Neuronal stem cell (in vitro differentiated cells): ENCODE results near the gene KIF26A.

ENCODE experiments used
- DNase-seq: peaks from one replicate; pipeline ENCODE4 v3.0.0-alpha.2; 2013; ENCODE audit warnings: low spot score
- H2AFZ ChIP-seq: one replicate; pipeline ENCODE4 v1.6.1; 2013; ENCODE audit warnings: mild to moderate bottlenecking, low read length, inconsistent platforms
- H2AK5ac ChIP-seq: 2 replicates; pipeline ENCODE4 v1.6.1; 2013; ENCODE audit warnings: low read depth, mild to moderate bottlenecking, inconsistent platforms, low read length, moderate library complexity, mixed read lengths
- H2BK120ac ChIP-seq: 2 replicates; pipeline ENCODE4 v1.6.1; 2013; ENCODE audit warnings: low read depth, mild to moderate bottlenecking, inconsistent platforms, low read length, moderate library complexity, mixed read lengths
- H2BK12ac ChIP-seq: one replicate; pipeline ENCODE4 v1.6.1; 2013; ENCODE audit warnings: low read length, inconsistent platforms
- H2BK15ac ChIP-seq: 2 replicates; pipeline ENCODE4 v1.6.1; 2013; ENCODE audit warnings: mild to moderate bottlenecking, low read length, inconsistent platforms, mixed read lengths
- H2BK5ac ChIP-seq: one replicate; pipeline ENCODE4 v1.6.1; 2013; ENCODE audit warnings: inconsistent platforms, mild to moderate bottlenecking, low read length, moderate library complexity
- H3K14ac ChIP-seq: one replicate; pipeline ENCODE4 v1.6.1; 2013; ENCODE audit warnings: low read length, inconsistent platforms
- H3K18ac ChIP-seq: 2 replicates; pipeline ENCODE4 v1.6.1; 2013; ENCODE audit warnings: low read length, inconsistent platforms
- H3K23ac ChIP-seq: 2 replicates; pipeline ENCODE4 v1.6.1; 2013; ENCODE audit warnings: low read depth, mild to moderate bottlenecking, mixed read lengths, low read length, inconsistent platforms; ENCODE audit not compliant: poor library complexity
- H3K27ac ChIP-seq: replicated peaks from 3 replicates; pipeline ENCODE4 v1.5.1; 2013; ENCODE audit warnings: low read length, inconsistent platforms
- H3K27me3 ChIP-seq, 3 experiments: 2 replicates each; pipeline ENCODE4 v1.6.1; 2013; ENCODE audit warnings: low read length in 3 of 3, mild to moderate bottlenecking in 2 of 3, inconsistent platforms in 1 of 3, low read depth in 1 of 3, mixed read lengths in 1 of 3, moderate library complexity in 1 of 3; ENCODE audit not compliant: control insufficient read depth in 3 of 3, insufficient read depth in 3 of 3
- H3K36me3 ChIP-seq, 2 donors: replicated peaks in 1 of 2; 2 replicates each; pipeline ENCODE4 v1.6.1; 2013; ENCODE audit warnings: low read length in 2 of 2; ENCODE audit not compliant: control insufficient read depth in 2 of 2, insufficient read depth in 2 of 2
- H3K4ac ChIP-seq: 2 replicates; pipeline ENCODE4 v1.6.1; 2013; ENCODE audit warnings: inconsistent platforms, mild to moderate bottlenecking, low read length, moderate library complexity
- H3K4me1 ChIP-seq, 2 donors: 1 replicate in 1 of 2; 2 replicates in 1 of 2; pipeline ENCODE4 v1.6.1; 2013; ENCODE audit warnings: low read length in 2 of 2, low read depth in 1 of 2; ENCODE audit not compliant: control insufficient read depth in 2 of 2, insufficient read depth in 1 of 2
- H3K4me2 ChIP-seq: one replicate; pipeline ENCODE4 v1.6.1; 2013; ENCODE audit warnings: mild to moderate bottlenecking, low read length, inconsistent platforms; ENCODE audit not compliant: insufficient read depth, poor library complexity, severe bottlenecking
- H3K4me3 ChIP-seq, 2 donors: 2 replicates each; pipeline ENCODE4 v1.5.1; 2013; ENCODE audit warnings: low read length in 2 of 2, mild to moderate bottlenecking in 2 of 2, inconsistent platforms in 1 of 2, moderate library complexity in 1 of 2
- H3K79me1 ChIP-seq: one replicate; pipeline ENCODE4 v1.6.1; 2013; ENCODE audit warnings: low read depth, mild to moderate bottlenecking, inconsistent platforms, low read length, moderate library complexity
- H3K9ac ChIP-seq: one replicate; pipeline ENCODE4 v1.6.1; 2013; ENCODE audit warnings: mild to moderate bottlenecking, low read depth, low read length, inconsistent platforms; ENCODE audit not compliant: poor library complexity
- H3K9me3 ChIP-seq, 2 donors: replicated peaks in 1 of 2; 2 replicates each; pipeline versions ENCODE3 to v1.6.1; 2013; ENCODE audit warnings: low read length in 2 of 2, mild to moderate bottlenecking in 2 of 2, inconsistent platforms in 1 of 2, low read depth in 1 of 2, mixed read lengths in 1 of 2, moderate library complexity in 1 of 2; ENCODE audit not compliant: control insufficient read depth in 2 of 2, insufficient read depth in 1 of 2
- H4K8ac ChIP-seq: one replicate; pipeline ENCODE4 v1.6.1; 2013; ENCODE audit warnings: low read depth, mild to moderate bottlenecking, inconsistent platforms, low read length, moderate library complexity
- H4K91ac ChIP-seq: one replicate; pipeline ENCODE4 v1.6.1; 2013; ENCODE audit warnings: low read length, low read depth, mild to moderate bottlenecking, inconsistent platforms; ENCODE audit not compliant: poor library complexity
- WGBS, 2 donors: extraction: QIAGEN DNeasy Blood & Tissue Kit; methylation state at CpG; one replicate each; pipeline ENCODE4 v1.1.7; 2013; ENCODE audit warnings: missing lambda C conversion rate in 2 of 2, mixed read lengths in 1 of 2; ENCODE audit not compliant: insufficient read length in 2 of 2, insufficient replicate concordance in 1 of 2; ENCODE audit errors: extremely low coverage in 2 of 2; 5-methylcytosine and 5-hydroxymethylcytosine counted together

KIF26A gene

DNA sequence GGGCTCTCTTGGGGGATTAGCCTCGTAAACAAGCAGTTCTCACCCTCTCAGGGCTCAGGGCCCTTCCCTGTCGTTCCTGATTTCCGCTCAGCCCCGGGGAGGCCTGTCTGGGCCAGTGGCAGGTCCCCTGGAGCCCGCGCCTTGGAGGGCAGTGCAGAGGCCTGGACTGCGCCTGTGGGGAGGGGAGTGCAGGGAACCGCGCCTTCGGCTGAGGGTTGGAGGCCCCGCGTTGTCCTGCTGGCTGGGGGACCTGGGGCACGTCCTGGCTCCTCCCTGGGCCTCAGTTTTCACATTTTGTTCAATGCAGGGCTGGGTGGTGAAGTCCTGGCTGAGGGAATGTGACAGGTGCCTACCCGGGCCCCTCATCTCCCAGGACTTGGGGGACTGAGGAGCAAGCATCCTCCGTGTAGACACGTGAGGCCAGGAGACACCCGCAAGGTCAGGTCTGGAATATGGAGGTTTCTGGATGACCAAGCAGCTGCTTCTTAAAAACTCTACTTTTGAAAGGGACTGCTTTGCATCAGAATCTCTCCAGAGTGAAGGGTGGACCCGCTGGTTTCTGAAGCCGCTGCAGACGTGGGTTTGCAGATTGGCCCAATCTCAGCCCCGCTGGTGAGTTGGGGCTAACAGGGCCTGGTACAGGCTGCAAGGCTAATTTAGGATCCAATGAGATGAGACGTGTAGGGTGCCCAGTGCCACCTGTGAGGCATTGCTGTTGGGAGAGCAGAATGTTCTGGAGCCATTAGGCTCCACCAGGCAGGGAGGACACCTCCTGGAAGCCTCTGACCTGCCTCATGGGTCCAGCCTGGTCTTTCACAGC, 80.2 kb downstream of the KIF26A start:
- H3K36me3 ChIP-seq, result no peaks in the 10 kb centered on the region
- no peak overlapping the region for H2BK5ac ChIP-seq
- no CpG with 5 or more reads among the region's 22 CpGs for WGBS, 2 donors
- no peak overlapping the region for H4K91ac ChIP-seq
- H2BK12ac ChIP-seq, result peak overlapping the region; percentile 7
- H3K9ac ChIP-seq, result no peak overlapping the region
- no peak overlapping the region for H3K4ac ChIP-seq
- H3K27me3 ChIP-seq, result peaks cover 0 to 47% (median 0%) of the 10 kb centered on the region in 3 experiments
- H3K14ac ChIP-seq, result peak overlapping the region; percentile 75
- no peak overlapping the region for H2BK120ac ChIP-seq
- no peak overlapping the region for H2BK15ac ChIP-seq
- peak overlapping the region; percentile 70 for H2AK5ac ChIP-seq
- peaks cover 5 to 11% of the 10 kb centered on the region in 2 donors for H3K4me1 ChIP-seq
- no peak overlapping the region for H3K4me2 ChIP-seq
- H3K23ac ChIP-seq, result peak overlapping the region; percentile 80
- no peak for DNase-seq
- H3K9me3 ChIP-seq, result no peaks in the 10 kb centered on the region
- H3K4me3 ChIP-seq, result no peak overlapping the region
- H4K8ac ChIP-seq, result no peak overlapping the region
- peak overlapping the region; percentile 64 for H3K18ac ChIP-seq
- no peak overlapping the region for H3K27ac ChIP-seq
- no peaks in the 10 kb centered on the region for H3K79me1 ChIP-seq
- H2AFZ ChIP-seq, result no peak overlapping the region

DNA sequence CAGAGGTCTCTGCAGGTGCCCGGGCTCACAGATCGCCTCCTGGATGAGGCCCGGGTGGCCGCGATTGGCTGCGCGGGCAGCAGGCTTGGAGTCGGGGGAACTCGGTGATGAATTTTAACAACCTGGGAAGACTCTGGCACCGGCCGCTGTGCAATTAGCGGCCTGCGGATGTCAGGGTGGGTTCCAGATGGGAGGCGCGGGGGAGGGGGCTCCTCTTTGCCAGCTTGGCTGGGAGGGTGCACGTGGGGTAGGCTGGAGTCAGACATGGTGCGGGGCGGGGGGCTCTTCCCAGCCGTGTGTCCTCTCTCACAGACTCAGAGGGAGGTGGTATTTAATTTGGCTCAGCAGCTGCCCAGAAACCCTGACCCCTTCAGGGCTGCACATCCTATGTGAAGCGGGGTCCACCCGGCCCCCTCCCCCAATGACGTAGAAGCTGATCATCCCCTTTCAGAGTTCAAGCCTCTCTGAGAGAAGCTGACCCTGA, 81.4 kb downstream of the KIF26A start:
- WGBS, 2 donors, result no CpG with 5 or more reads among the region's 22 CpGs
- Histone ChIP-seq H2BK12ac (no peak overlapping the region), H3K4ac (no peak overlapping the region), H2BK15ac (no peak overlapping the region), H3K4me1 (peaks cover 5 to 12% of the 10 kb centered on the region in 2 donors), H4K91ac (no peak overlapping the region), H3K27ac (no peak overlapping the region), H3K9me3 (no peaks in the 10 kb centered on the region), H3K4me3 (no peak overlapping the region), H3K18ac (peak overlapping the region; percentile 67), H2AK5ac (no peak overlapping the region), H2BK120ac (no peak overlapping the region), H3K4me2 (no peak overlapping the region), H3K27me3 (peaks cover 0 to 45% (median 0%) of the 10 kb centered on the region in 3 experiments), H3K9ac (no peak overlapping the region), H2BK5ac (no peak overlapping the region), H3K23ac (no peak overlapping the region), H3K36me3 (no peaks in the 10 kb centered on the region), H3K14ac (no peak overlapping the region), H2AFZ (no peak overlapping the region), H3K79me1 (no peaks in the 10 kb centered on the region), H4K8ac (no peak overlapping the region)
- no peak for DNase-seq

DNA sequence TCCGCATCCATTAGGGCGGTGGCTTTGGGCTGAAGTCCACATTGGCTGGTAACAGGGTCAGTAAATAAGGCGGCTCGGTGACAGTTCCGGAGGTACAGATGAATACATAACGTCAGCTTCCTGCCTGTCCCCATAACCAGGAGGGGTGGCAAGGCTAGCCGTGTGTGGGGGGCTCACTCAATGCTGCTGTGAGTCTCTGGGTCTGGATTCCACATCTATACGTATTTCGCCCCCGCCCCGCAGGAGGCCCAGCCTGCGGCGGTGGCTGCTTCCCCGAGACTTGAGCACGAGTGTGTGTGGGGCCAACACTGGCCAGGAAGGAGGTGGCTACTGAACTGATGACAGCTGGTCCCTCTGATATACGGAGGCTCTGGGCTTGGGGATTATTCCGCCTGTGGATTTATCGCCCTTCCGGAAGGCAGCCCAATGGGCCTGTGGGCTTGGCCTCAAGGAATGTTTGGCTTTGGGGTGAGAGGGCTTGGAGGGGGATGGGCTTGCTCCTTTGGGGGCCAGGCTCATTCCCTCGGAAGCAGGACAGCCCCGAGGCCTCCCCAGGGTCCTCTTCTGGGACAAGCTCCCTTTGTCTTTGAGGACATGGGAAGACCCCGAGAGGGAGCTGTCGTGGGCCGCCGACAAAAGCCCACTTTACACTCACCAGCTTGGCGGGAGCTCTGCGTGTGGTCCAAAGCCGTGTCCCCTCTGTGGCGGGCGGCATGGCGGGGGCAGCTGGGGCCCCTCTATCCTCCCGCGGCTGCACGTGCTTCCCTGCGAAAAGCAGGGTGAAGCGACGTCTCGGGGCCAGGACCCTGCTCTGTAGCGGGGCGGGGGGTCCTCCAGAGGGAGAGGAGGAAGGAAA, 82.1 kb downstream of the KIF26A start:
- Histone ChIP-seq H3K9ac (no peak overlapping the region), H2BK120ac (no peak overlapping the region), H3K4me2 (no peak overlapping the region), H2AK5ac (peak overlapping the region; percentile 78), H3K79me1 (no peaks in the 10 kb centered on the region), H2BK15ac (peak overlapping the region; percentile 25), H3K18ac (peak overlapping the region; percentile 85), H3K27me3 (peaks cover 0 to 45% (median 0%) of the 10 kb centered on the region in 3 experiments), H3K9me3 (no peaks in the 10 kb centered on the region), H3K4me1 (peaks cover 5 to 12% of the 10 kb centered on the region in 2 donors), H3K4ac (peak overlapping the region; percentile 53), H2BK5ac (no peak overlapping the region), H3K14ac (no peak overlapping the region), H3K27ac (no peak overlapping the region), H4K8ac (no peak overlapping the region), H2BK12ac (peak overlapping the region; percentile 22), H3K4me3 (no peak overlapping the region), H4K91ac (peak overlapping the region; percentile 46), H3K23ac (peak overlapping the region; percentile 85), H3K36me3 (no peaks in the 10 kb centered on the region), H2AFZ (no peak overlapping the region)
- no CpG with 5 or more reads among the region's 40 CpGs for WGBS, 2 donors
- no peak for DNase-seq
